GM18873 (cell line): ENCODE measurements around the gene ZNF77.
"Not testable (repeated sequence)": the region's sequence is repeated elsewhere in the genome, so short reads cannot be mapped to it uniquely, and the experiment has no call there.

Experiments
- ATAC-seq: cut with Tn5 transposase; IDR thresholded peaks from one replicate; pipeline ENCODE4 v1.9.1; 2021; ENCODE audit warnings: mild to moderate bottlenecking, moderate library complexity, moderate number of reproducible peaks; ENCODE audit not compliant: unreplicated experiment, low FRiP score

Gene ZNF77

DNA sequence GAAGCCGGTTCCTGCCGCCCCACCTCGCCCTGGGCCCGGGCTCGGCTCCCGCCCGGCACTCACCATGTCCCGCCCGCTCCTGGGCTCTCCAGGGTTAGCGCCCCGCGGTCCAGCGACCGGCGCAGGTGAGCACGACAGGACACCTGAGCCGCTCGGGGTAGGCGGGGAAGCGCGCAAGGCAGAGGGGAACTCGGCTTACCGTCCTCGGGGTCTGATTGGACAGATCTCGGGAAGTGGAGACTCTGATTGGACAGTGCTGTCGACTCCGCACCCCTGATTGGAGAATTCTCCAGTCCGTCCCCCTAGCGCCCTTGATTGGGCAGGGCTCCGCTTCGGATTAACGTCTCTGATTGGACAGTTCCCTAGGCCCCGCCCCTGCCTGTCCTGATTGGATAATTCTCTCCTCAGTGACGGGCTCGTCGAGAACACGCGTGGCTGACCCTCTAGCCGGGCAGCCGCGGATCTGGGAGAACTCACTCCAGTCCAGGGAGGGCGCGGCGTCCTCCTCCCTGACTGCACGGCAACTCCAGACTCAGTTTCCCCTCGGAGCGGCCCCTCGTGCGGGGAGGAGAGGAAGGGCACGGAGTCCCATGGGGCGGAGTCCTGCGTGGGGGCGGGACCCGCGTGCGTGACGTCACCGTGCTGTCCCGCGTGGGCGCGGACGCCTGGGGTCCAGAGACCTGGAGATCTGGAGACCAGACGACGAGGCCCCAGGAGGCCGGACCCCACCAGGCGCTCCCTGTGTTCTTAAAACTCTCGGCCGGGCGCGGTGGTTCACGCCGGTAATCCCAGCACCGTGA lies at the start of gene ZNF77:
Gene ZNF77, minus strand, starts transcription at position 197 of the 800 bp plus-strand sequence. Its CDS starts 131 bp downstream, at position 66.
- ATAC-seq = peak; percentile 95

DNA sequence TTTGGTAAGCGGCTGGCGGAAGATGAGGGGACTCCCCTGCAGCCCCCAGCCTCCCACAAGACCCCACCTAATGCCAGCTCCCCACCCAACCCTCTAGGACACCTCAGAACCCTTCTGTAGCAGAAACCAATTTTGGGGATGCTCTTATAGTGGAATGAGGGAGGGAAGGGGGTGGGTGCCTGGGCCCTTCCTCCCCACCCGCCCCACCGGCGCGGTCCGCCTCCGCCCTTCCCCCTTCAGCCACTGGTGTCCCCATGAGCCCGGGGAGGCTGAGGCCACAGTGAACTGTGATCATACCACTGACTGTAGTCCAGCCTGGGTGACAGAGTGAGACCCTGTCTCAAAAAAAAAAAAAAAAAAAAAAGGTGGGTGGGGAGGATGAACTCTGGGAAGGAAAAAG lies 48.8 kb upstream of the ZNF77 start:
- ATAC-seq = no peak

DNA sequence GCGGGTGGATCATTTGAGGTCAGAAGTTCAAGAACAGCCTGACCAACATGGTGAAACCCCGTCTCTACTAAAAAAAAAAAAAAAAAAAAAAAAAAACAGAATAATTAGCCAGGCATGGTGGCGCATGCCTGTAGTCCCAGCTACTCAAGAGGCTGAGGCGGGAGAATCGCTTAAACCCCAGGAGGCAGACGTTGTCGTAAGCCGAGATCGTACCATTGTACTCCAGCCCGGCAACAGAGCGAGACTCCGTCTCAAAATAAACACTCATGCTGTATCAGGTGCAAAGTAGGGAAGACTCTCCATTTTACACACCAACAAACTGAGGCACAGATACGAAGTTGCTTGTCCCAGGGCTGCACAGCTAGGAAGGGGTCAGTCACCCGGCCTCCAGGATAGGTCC lies 48.2 kb upstream of the ZNF77 start:
- ATAC-seq = no peak

DNA sequence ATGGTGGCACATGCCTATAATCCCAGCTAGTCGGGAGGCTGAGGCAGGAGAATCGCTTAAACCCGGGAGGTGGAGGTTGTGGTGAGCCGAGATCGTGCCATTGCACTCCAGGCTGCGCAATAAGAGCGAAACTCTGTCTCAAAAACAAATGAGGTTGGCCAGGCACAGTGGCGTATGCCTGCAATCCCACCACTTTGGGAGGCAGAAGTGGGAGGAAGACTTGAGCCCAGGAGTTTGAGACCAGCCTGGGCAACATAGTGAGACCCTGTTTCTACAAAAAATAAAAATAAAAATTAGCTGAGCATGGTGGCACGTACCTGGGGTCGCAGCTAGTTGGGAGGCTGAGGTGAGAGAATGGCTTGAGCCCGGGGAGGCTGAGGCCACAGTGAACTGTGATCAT lies 47.6 kb upstream of the ZNF77 start:
- ATAC-seq = not testable (repeated sequence)

DNA sequence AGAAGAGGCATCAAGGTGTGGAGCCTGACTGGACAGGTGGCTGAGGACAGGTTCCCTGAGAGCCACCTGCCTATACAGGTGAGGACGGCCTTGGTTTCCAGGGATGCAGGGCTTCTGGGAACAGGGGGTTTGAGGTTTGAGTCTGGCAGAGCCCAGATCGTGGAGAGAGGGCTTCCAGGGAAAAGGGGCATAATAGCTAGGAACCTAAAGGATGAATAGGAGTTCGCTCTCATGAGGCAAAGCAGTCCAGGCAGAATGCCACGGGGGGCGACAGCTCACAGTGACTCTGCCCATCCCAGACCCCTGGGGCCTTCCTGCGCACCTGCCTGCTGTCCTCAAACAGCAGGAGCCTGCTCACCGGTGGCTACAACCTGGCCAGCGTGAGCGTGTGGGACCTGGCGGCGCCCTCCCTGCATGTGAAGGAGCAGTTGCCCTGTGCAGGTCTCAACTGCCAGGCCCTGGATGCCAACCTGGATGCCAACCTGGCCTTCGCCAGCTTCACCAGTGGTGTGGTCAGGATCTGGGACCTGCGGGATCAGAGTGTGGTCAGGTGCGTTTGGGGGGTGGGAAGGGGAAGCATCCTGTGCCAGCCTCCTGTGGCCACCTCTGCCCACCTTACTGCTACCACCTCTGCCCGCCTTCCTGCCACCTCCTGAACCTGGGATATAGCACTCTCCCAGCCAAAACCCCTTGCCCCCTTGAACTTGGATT lies 44.6 kb upstream of the ZNF77 start:
- ATAC-seq = no peak

DNA sequence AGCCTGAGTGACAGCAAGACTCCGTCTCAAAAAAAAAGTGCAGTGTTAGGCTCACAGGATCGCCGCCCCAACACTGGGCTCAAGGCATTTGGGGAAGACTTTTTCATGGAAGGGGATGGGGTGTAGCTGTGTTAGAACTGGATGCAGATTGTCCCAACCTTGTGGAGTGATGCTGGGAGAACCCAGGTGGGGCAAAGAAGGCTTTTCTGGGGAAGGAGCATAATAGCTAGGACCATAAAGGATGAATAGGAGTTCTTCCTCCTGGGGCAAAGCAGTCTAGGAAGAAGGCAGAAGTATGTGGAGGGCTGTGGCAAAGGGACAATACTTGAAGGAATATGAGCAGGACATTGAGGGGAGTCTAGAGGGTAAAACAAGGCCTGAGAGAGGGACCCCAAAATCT lies 43.8 kb upstream of the ZNF77 start:
- ATAC-seq = no peak

DNA sequence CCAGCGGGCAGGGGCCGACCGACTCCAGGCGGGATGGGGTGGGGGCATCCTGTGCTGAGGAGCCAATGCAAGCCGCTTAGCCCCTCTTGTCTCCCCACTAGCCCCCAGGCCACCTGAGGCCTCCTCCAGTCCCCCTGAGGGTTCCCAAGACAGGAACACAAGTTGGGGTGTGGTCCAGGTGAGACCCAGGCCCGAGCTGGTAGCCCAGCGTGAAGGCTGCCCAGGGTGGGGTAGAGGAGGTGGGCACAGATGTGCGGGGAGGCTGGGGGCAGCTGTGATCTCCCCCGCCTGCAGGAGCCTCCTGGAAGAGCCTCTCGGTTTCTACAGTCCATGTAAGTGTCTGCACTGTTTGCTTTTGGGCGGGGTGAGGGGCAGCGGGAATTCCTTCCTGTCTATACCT lies 43.0 kb upstream of the ZNF77 start:
- ATAC-seq = no peak

DNA sequence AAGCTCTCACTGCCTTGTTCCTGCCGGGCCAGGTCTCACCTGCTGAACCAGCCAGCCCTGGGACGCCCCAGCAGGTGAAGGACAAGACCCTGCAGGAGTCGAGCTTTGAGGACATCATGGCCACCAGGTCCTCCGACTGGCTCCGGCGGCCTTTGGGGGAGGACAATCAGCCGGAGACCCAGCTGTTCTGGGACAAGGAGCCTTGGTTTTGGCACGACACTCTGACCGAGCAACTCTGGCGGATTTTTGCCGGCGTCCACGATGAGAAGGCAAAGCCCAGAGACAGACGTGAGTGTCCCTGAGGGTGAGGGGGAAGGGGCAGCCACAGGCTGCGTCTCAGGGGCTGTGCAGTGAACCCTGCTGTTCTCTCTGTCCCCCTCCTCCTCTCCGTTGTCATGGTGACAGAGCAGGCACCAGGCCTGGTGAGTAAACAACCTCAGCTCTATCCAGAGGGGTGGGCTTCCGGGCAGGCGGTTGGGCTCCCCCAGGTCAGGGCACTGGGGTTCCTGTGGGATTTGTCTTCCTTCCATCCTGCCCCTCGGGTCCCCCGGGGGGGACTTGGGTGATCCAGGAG lies 42.3 kb upstream of the ZNF77 start:
- no peak for ATAC-seq

DNA sequence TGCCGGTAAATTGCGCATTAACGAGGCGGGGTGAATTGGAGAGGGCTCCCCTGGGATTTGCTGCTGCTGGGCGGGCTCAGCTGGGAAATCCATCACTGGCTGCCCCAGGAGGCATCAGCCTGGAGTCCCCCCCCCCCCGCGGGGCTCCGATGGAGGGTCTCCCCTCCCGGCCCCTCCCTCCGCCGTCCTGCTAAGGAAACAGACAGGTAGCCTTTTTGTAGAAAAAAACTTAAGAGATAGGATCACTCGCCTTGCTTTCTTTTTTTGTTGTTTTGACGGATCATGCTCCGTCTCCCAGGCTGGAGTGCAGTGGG lies 39.4 kb upstream of the ZNF77 start:
- no peak for ATAC-seq

DNA sequence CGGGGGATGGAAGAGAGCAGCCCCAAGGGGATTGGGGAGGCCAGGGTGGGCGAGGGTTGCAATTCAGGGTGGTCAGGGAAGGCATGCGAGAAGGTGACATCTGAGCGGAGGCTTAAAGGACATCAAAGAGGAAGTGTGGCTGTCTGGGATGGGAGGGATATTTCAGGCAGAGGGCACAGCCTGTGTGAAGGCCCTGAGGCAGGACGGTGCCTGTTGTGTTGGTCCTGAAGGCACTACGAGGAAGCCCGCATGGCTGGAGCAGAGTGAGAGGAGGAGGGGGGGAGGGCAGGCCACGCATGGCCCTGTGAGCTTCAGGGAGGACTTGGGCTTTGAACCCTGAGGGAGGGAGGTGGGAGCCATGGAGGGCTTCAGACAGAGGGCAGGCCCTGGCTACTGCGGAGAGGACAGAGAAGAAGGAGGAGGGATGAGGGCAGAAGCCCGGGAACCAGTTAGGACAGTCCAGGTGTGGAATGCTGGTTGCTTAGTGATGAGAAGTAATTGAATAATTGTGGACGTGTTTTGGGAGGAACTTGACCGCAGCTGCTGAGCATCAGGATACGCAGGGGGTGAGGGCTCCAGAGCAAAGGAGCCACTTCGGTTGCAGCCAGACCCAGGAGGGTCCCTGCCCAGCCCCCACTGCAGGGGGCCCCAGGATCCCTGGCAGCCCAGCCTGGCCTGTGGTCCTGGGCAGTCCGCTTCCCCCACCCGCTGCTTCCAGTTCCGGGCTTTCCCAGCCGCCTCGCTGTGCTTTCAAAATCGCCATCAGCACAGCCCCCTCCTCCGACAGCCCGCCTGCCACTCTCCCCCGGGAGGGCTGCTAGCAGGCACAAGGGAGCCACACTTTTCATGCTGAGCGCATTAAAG lies 38.8 kb upstream of the ZNF77 start:
- no peak for ATAC-seq

DNA sequence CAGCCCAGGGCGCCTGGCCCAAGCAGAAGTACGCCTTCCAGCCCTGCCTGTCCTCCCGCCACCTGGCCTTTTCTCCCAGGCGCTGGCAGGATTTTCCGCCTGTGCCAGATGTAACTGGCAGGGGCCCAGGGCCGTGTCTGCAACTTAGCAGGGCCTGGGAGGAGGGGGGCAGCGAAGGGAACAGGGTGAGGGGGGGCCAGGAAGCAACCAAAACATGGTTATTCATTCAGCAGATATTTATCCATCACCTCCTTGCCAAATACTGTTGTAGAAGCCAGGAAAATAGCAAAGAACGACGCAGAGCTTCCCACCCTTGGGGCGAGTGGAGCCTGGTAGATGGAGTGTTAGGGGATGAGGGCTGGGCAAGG lies 38.2 kb upstream of the ZNF77 start:
- no peak for ATAC-seq

DNA sequence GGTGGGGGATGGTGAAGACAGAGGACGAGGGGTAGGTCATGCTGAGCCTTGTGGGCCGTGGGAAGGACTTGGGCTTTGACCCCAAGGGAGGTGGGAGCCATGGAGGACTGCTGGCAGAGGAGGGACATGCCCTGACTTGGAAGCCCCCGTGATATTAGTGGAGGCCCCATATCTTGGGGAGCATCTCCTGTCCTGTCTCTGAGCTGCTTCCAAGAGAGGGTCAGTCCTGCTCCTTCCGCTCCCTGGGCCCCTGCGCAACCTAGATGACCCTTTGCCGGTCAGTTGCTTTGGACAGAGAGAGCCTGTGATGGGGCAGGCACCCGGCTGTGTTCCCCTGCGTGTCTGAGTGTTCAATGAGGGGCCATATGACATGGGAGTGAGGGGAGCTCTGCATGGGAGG lies 37.8 kb upstream of the ZNF77 start:
- ATAC-seq = no peak

DNA sequence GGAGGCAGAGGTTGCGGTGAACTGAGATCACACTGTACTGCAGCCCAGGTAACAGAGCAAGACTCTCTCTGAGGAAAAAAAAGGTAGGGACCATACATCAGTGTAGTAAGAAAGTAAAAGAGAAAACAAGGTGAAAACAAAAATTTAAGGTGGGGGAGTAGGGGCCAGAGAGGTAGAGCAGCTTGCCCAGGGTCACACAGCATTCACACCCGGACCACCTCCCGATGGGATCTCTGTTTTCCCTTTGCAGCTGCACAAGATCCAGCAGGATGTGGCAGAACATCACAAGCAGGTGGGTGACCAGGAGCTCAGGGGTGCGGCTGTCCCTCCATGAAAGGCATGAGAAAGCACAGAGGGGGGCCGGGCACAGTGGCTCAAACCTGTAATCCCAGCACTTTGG lies 37.1 kb upstream of the ZNF77 start:
- no peak for ATAC-seq

DNA sequence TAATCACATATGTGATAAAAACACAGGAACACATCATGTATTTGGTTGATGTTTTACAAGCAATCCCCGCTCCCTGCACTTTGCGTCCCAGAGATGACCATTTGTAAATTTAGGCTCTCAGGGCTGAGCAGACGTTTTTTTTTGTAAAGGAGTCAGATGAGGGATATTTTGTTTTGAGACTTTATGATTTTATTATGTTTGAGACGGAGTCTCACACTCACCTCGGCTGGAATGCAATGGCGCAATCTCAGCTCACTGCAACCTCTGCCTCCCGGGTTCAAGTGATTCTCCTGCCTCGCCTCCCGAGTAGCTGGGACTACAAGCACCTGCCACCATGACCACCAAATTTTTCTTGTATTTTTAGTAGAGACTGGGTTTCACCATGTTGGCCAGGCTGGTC lies 34.0 kb upstream of the ZNF77 start:
- ATAC-seq = no peak

DNA sequence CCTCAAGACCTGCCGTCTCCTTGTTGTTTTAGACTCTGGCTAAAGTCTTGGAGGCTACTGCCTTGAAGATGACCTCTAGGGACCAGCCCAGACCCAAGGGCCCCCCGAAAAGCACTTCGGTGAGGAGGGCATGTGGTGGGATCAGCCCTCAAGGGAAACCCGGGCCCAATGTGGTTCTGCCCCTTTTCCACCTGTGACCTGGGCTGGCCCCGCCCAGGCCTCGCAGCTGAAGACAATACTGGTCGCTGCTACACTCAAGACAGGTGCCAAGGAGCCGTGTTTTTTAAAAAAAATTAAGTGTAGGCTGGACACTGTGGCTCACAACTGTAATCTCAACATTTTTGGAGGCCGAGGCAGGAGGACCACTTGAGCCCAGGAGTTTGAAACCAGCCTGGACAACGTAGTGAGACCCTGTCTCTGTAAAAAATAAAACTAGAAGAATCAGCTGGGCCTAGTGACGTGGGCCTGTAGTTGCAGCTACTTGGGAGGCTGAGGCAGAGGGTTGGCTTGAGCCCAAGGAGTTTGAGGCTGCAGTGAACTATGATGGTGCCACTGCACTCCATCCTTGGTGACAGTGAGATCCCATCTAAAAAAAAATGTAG lies 33.5 kb upstream of the ZNF77 start:
- ATAC-seq = no peak

DNA sequence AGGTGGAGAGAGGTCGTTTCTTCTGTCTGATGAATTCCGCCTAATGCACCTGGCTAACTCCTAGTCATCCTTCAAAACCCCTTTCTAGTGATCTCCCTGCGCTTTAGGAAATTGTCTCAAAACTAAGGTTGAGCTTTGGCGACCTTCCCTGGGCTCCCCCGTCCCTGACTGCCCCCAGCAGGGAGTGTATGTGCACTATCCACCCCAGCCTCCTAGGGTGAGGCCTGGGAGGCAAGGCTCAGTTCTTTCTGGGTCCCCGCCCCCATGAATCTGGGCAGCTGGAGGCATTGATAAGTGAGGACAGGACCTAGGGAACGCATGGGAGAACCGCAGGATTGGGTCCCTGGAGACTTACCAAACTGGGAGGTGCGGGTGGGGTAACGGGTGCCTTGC lies 33.0 kb upstream of the ZNF77 start:
- ATAC-seq = peak; percentile 8

DNA sequence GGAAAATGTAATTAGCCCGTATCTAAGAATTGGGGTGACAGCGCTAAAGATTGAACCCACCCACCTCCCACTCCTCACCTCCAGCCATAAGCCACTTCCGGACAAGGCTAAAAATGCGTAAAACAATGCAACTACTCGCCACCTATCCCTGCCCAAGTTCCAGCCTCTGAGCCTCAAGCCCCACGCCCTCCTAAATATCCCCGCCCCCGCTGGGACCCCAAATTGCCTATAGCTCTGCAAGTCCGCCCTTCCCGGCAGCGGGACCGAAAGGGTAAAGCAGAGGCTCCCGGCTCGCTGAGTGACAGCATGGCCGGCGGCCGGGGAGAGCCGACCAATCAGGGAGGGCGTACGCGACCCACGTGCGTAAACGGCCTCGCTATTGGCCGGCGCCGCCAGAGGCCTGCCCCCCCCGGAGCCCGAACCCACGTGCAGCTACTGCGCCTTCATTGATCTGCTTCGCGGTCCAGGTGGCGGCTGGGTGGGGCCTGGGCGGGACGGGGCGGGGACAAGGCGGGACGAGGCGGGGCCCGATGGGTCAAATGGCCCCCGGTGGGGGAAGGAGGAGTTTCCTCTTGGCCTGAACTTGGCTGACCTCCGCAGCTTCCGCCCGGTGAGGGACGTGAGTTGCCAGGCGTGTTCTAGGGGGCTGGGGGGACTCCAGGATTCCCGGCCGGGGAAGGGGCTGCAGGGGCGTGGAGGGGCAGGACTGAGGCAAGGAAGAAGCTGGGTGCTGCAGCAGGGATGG lies 32.4 kb upstream of the ZNF77 start, which contains the start of gene TLE6:
Gene TLE6, plus strand, starts transcription at position 564 of the 745 bp plus-strand sequence. CDS start 670 bp downstream, outside the sequence.
- peak; percentile 69 for ATAC-seq

DNA sequence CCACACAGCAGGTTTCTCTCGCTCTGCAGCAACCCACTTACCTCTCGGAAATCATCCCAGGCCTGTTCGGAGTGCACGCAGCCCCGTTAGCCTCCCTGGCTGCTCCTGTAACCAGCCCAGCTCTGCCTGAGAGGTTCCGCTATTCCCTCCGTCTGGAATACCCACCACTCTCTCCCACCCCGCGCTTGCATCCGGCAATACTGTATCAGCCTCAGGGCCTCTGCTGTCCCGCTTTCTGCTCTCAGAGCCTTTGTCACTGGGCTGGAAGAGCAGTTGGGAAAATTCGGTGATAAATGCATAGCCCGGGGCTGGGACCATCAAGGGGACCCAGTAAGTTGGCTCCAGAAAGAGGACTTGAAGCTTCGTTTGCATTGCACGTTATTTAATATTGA lies 31.8 kb upstream of the ZNF77 start:
- ATAC-seq = no peak

DNA sequence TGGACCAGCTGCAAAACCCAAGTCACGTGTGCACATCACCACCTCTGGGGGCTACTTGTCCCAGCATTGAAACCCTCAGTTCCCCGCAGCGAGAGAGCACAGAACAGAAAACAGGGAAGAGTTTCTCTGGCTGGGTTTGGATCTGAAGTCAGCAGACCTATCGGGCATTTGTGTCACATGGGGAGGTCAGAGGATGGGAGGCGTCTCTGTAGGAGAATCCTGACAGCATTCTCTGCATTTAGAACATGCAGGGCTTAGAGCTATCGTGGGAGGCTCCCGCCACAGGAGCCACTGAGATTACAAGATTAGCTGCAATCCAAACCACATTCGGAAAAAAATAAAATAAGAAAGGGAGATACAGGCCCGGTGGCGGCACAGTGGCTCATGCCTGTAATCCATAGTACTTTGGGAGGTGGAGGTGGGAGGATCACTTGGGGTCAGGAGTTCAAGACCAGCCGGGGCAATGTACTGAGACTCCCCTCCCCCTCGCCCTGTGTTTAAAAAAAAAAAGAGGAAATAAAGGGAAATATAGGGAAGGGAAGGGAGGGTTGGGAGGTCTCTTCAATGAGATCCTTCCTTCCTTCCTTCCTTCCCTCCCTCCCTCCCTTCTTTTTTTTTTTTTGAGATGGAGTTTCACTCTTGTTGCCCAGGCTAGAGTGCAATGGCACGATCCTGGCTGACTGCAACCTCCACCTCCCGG lies 29.7 kb upstream of the ZNF77 start:
- ATAC-seq = no peak
